Gastrocnemius medialis (tissue), 4 donors: ENCODE results near the gene JPT1. TPM values are rescaled to one million over a fixed set of nuclear protein-coding genes. Genes with fewer than 3 reads are reported as not detected.
"Not testable (repeated sequence)": the region's sequence is repeated elsewhere in the genome, so short reads cannot be mapped to it uniquely, and the experiment has no call there.

ENCODE experiments used
- ATAC-seq, 2 donors: fragments of 150-250 bp; one replicate each; pipeline ENCODE4 v1.9.1; 2016
- DNase-seq, 2 donors: peaks; one replicate each; pipeline ENCODE4 v3.0.0-alpha.2; 2019
- H3K27ac ChIP-seq, 4 donors: fragments of 200-600 bp; sonication (generic); 1 replicate in 1 of 4; 2 replicates in 3 of 4; pipeline ENCODE4 v1.5.1; 2016 to 2018; ENCODE audit warnings: mild to moderate bottlenecking in 2 of 4, moderate library complexity in 1 of 4
- H3K27me3 ChIP-seq, 3 donors: fragments of 200-600 bp; sonication (generic) in 2 of 3; 1 replicate in 1 of 3; 2 replicates in 2 of 3; pipeline versions ENCODE4 v1.5.1 to v1.6.0; 2016 to 2019; ENCODE audit warnings: mild to moderate bottlenecking in 1 of 3, moderate library complexity in 1 of 3
- H3K36me3 ChIP-seq, 2 donors: fragments of 200-600 bp; sonication (generic) in 1 of 2; one replicate each; pipeline ENCODE4 v1.5.1; 2017 to 2018
- H3K4me1 ChIP-seq, 2 donors: fragments of 200-600 bp; sonication (generic) in 1 of 2; one replicate each; pipeline ENCODE4 v1.5.1; 2016 to 2017; ENCODE audit warnings: mild to moderate bottlenecking in 2 of 2
- H3K4me3 ChIP-seq, 4 donors: fragments of 200-600 bp; sonication (generic) in 3 of 4; 1 replicate in 1 of 4; 2 replicates in 3 of 4; pipeline ENCODE4 v1.5.1; 2016 to 2019; ENCODE audit warnings: mild to moderate bottlenecking in 2 of 4
- H3K9me3 ChIP-seq, 3 donors: fragments of 200-600 bp; sonication (generic) in 2 of 3; 1 replicate in 1 of 3; 2 replicates in 2 of 3; pipeline ENCODE4 v1.5.1; 2016 to 2019
- CTCF ChIP-seq, 5 experiments: fragments of 450-650 bp in 3 of 5; fragments of 200-600 bp in 2 of 5; sonication (generic) in 2 of 5; IDR thresholded peaks in 4 of 5; conservative IDR thresholded peaks in 1 of 5; 1 replicate in 4 of 5; 2 replicates in 1 of 5; pipeline ENCODE4 v1.5.1; 2016 to 2019; ENCODE audit warnings: antibody characterized with exemption in 5 of 5, mild to moderate bottlenecking in 3 of 5, moderate library complexity in 3 of 5
- POLR2A ChIP-seq, 2 donors: fragments of 450-650 bp; IDR thresholded peaks; one replicate each; pipeline ENCODE4 v1.6.1; 2017; ENCODE audit warnings: antibody characterized with exemption in 2 of 2, mild to moderate bottlenecking in 2 of 2, moderate library complexity in 2 of 2
- in situ Hi-C, 4 donors: fragments of 200-750 bp; cut with MboI; loops; one replicate each; pipeline versions ENCODE4 v1.15.0 to v1.8.0; 2017; ENCODE audit warnings: low sequenced_read_pairs in 4 of 4
- intact Hi-C: fragments of 100-400 bp; cut with DNase I; formaldehyde crosslinking; loops from one replicate; pipeline ENCODE4 v1.15.1; 2023; ENCODE audit warnings: low total_unique reads
- total RNA-seq, 4 donors: library from RNA; depleted of rRNA; stranded (reverse); fragments of >200 nt; gene quantifications; one replicate each; pipeline versions ENCODE4 v1.1.0 to v1.2.3, GENCODE V29; 2016

The JPT1 gene
- total RNA-seq, 4 donors from 2014 or later: 35.5 to 113 (median 71.8) TPM

- peak overlapping the region in 2 of 4 donors; percentile 46 to 49 for H3K27ac ChIP-seq
- no peak overlapping the region for H3K4me3 ChIP-seq
- intact Hi-C loops (no loop called here), in situ Hi-C loops (no loop called here)
- peaks cover 0 to 34% of the 10 kb centered on the region in 2 donors for H3K36me3 ChIP-seq
- no peaks in the 10 kb centered on the region for H3K27me3 ChIP-seq
- H3K4me1 ChIP-seq: no peaks in the 10 kb centered on the region
- no peak for TF ChIP-seq CTCF (IDR thresholded peaks at IDR 0.05 in 4 of 5, conservative IDR thresholded peaks at IDR 0.05 in 1 of 5)
- no peak for TF ChIP-seq POLR2A (IDR thresholded peaks at IDR 0.05)
- H3K9me3 ChIP-seq: no peaks in the 10 kb centered on the region
- DNase-seq (no peak), ATAC-seq (peak in 1 of 2 donors; percentile 84)
Observed at GRCh38 chr17:75146592-75146991, 7.7 kb downstream of the JPT1 start.

- no peaks in the 10 kb centered on the region for H3K4me1 ChIP-seq
- in situ Hi-C loops: no loop called here
- peaks cover 0 to 34% of the 10 kb centered on the region in 2 donors for H3K36me3 ChIP-seq
- TF ChIP-seq CTCF (IDR thresholded peaks at IDR 0.05 in 4 of 5, conservative IDR thresholded peaks at IDR 0.05 in 1 of 5) (no peak), POLR2A (IDR thresholded peaks at IDR 0.05) (no peak)
- no peak overlapping the region for H3K27ac ChIP-seq
- H3K27me3 ChIP-seq: no peaks in the 10 kb centered on the region
- no peak overlapping the region for H3K4me3 ChIP-seq
- no peaks in the 10 kb centered on the region for H3K9me3 ChIP-seq
- intact Hi-C loops: no loop called here
- DNase-seq (no peak), ATAC-seq (no peak)
Observed at GRCh38 chr17:75144816-75145512, 9.3 kb downstream of the JPT1 start.

DNA sequence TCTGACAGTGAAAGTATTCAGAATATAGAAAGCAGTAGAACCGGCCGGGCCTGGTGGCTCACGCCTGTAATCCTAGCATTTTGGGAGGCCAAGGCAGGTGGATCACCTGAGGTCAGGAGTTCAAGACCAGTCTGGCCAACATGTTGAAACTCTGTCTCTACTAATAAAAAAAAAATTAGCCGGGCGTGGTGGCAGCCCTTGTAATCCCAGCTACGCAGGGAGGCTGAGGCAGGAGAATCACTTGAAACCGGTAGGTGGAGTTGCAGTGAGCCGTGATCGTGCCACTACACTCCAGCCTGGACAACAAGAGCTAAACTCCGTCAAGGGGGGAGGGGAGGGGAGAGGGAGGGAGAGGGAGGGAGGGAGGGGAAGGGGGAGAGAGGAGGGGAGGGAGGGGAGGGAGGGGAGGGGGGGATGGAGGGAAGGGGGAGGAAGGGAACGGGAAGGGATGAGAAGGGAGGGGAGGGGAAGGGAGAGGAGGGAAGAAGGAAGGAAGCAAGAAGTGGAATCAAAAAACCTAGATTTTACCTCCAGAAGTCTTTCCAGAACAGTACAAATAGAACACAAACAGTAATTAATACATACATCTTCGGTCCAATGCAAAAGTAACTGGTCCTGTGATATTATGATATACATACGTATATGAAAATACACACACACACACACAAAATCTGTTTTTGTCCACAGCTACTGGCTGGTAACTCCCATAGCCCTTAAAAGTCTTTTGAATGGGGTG lies 11.9 kb downstream of the JPT1 start:
- ATAC-seq: no peak
- TF ChIP-seq POLR2A (IDR thresholded peaks at IDR 0.05) (no peak), CTCF (IDR thresholded peaks at IDR 0.05 in 4 of 5, conservative IDR thresholded peaks at IDR 0.05 in 1 of 5) (no peak)
- no peak for DNase-seq
- H3K27me3 ChIP-seq: no peaks in the 10 kb centered on the region
- H3K27ac ChIP-seq: no peak overlapping the region
- intact Hi-C loops (no loop called here), in situ Hi-C loops (no loop called here)
- no peaks in the 10 kb centered on the region for H3K9me3 ChIP-seq
- peaks cover 0 to 15% of the 10 kb centered on the region in 2 donors for H3K4me1 ChIP-seq
- H3K4me3 ChIP-seq: no peak overlapping the region
- H3K36me3 ChIP-seq: peaks cover 0 to 22% of the 10 kb centered on the region in 2 donors

DNA sequence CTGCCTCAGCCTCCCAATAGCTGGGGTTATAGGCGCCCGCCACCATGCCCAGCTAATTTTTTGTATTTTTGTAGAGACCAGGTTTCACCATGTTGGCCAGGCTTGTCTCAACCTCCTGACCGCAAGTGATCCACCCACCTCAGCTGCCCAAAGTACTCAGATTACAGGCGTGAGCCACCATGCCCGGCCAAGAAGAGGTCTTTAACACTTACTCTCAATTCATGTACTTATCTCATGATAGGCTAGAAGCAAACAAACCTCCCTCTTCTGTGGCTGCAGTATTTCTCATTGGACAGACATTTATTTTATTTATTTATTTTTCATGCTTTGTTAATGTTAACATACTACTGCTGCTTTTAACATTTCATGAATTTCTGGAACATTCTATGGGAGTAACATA lies 15.8 kb downstream of the JPT1 start:
- TF ChIP-seq CTCF (IDR thresholded peaks at IDR 0.05 in 4 of 5, conservative IDR thresholded peaks at IDR 0.05 in 1 of 5): no peak
- TF ChIP-seq POLR2A (IDR thresholded peaks at IDR 0.05): no peak
- peak in 1 of 2 donors; percentile 81 for DNase-seq
- Histone ChIP-seq H3K4me1 (peaks cover 0 to 15% of the 10 kb centered on the region in 2 donors), H3K27me3 (no peaks in the 10 kb centered on the region), H3K36me3 (no peaks in the 10 kb centered on the region), H3K4me3 (no peak overlapping the region), H3K27ac (peak overlapping the region; percentile 17 to 62 (median 44)), H3K9me3 (no peaks in the 10 kb centered on the region)
- in situ Hi-C loops: no loop called here
- intact Hi-C loops: no loop called here
- ATAC-seq: peak; percentile 90 to 94

DNA sequence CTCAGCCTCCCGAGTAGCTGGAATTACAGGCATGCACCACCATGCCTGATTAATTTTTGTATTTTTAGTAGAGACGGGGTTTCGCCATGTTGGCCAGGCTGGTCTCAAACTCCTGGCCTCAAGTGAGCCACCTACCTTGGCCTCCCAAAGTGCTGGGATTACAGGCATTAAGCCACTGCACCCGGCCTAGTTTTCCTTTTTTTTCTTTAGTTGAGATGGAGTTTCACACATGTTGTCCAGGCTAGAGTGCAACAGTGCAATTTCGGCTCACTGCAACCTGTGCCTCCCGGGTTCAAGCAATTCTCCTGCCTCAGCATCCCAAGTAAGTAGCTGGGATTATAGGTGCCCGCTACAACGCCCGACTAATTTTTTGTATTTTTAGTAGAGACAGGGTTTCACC lies 16.6 kb downstream of the JPT1 start:
- in situ Hi-C loops, intact Hi-C loops: not testable (repeated sequence)

More for the DNA sequence above, 16.6 kb downstream of the JPT1 start:
- H3K9me3 ChIP-seq, H3K4me3 ChIP-seq, DNase-seq, H3K27me3 ChIP-seq, H3K36me3 ChIP-seq, ATAC-seq: not testable (repeated sequence)
- Histone ChIP-seq H3K4me1 (peaks cover 0 to 15% of the 10 kb centered on the region in 2 donors), H3K27ac (peak overlapping the region in 3 of 4 donors; percentile 17 to 62 (median 56))
